GM21619 (cell line): Measurements from ENCODE around the gene HDAC7.

Source experiments
- ATAC-seq: cut with Tn5 transposase; IDR thresholded peaks from one replicate; pipeline ENCODE4 v1.9.1; 2021; ENCODE audit not compliant: unreplicated experiment

The HDAC7 gene

DNA sequence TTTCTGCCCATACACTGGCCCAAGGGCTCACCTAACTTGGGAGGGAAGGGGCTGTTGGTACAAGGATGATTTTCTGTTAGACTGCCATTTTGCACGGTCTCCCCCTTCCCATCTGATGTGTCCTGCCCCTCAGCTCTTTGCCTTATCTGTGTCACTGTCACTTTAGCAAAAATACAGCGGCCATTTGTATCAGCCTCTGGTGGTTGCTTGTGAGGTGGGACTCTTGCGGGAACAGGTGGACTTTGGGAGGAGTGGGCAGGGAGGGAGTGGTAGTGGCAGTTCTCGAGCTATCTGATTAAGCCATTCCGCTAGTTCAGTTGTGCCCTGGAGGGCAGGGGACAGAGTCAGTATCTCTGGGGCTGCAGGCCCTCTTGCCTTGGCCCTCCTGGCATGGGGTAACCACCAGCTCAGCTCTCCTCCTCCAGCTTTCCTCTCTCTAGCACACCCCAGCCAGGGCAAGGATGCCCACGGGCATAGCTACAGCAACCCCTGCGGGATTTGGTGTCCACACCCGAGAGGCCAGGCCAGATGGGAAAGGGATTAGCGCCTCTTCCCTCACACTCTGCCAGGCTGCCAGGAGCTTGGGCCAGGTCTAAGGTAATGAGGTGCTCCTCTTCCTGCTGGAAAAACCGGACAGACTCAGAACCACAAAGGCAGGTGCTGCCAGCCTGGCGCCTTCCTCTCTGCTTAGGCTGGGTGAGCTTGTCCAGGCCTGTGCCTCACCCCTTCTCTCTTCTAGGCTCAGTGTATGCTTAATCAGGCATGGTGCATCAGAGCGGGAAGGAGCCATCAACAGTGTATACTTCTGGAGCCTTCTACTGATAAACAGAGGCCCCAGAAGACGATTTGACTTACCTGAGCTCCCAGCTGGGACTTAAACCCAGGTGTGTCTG, 38.0 kb downstream of the HDAC7 start:
- ATAC-seq, result no peak

GRCh38 chr12:47779943-47780504, 39.7 kb downstream of the HDAC7 start:
- ATAC-seq, result no peak

GRCh38 chr12:47779301-47779942, 40.3 kb downstream of the HDAC7 start:
- peak; percentile 81 for ATAC-seq

DNA sequence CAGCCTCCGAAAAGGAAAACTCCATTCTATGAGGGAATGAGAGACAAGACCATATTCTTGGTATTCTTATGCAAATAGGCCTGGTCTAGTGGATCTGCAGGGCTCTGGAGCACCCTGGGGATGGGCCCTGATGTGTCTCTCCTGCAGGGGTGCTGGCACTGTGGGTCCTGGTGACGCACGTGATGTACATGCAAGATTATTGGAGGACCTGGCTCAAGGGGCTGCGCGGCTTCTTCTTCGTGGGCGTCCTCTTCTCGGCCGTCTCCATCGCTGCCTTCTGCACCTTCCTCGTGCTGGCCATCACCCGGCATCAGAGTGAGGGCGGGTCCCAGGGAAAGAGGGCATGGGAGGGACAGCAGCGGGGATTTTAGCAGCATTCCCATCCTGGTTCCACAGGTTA, 40.8 kb downstream of the HDAC7 start:
- no peak for ATAC-seq

DNA sequence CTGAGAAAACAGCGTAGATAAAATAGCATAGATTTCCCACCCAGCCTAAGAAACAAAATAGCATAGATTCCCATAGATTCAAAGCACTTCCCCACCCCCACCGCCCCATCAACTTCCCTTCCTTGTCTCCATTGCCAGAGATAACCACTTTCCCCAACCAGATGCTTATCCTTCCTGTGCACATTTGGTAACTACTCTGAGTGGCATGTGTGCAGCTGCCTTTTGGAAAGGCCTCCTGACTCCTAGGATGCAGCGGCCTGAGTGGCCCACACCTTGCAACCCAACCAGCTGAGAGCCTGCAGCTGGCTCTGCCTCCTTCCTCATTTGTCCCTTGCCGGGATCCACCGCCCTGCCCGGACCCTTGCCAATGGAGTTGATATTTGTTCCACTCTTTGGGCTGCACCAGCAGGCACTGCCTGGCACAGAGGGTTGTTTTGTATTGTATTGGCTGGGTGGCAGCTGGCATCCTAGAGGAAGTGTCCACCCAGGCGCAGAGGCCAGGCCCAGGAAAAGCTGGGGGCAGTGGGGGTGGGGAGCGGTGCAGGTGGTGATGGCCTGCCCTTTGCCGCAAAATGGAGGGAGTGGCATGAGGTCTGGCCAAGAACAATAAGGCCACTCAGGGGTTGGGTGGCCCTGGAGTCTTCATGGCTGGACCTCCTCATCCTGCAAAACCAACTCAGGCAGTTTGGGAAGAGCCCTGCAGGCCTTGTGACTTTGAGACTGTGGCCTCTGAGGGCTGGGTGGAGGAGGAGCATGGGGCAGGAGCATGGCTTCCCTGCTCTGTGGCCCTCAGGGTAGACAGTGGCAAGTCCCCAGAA, 41.8 kb downstream of the HDAC7 start:
- no peak for ATAC-seq

GRCh38 chr12:47777151-47777550, 42.6 kb downstream of the HDAC7 start:
- ATAC-seq, result no peak

- no peak for ATAC-seq
These were observed 43.1 kb downstream of the HDAC7 start for GRCh38 chr12:47776471-47777143.

- ATAC-seq, result no peak
These were observed 44.4 kb downstream of the HDAC7 start for GRCh38 chr12:47775100-47775911.

GRCh38 chr12:47774663-47775062, 45.0 kb downstream of the HDAC7 start:
- no peak for ATAC-seq

DNA sequence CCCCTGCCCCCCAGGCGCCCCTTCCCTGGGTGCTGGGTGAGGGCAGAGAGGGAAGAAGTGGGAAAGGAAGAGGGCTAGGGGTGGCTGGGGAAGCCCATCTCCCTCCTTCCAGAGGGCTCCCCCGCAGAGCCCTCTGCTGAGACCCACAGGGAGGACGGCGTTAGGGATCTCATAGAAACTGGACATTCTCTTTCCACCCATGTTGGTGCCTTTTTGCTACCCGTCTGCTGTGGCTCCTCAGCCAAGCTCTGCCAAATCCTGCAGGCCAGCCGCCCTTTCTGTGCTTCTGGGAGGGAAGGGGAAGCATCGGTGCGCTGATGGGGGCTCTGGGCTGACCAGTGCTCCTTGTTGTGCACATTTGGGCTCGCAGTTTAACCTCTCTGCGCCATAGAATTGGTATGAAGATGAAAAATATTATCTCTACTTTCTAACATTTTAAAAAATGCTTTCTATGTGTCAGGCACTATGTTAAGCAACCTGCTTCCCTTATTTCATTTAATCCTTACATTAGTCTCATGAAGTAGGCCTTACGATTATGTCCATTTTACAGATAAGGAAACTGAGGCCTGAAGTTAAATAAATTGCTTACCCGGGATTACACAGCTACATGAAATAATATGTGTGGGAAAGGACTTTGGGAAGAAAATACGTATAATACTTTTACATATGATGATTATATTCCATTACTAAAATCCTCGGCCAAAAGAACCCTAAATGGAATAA, 45.7 kb downstream of the HDAC7 start:
- ATAC-seq, result no peak

DNA sequence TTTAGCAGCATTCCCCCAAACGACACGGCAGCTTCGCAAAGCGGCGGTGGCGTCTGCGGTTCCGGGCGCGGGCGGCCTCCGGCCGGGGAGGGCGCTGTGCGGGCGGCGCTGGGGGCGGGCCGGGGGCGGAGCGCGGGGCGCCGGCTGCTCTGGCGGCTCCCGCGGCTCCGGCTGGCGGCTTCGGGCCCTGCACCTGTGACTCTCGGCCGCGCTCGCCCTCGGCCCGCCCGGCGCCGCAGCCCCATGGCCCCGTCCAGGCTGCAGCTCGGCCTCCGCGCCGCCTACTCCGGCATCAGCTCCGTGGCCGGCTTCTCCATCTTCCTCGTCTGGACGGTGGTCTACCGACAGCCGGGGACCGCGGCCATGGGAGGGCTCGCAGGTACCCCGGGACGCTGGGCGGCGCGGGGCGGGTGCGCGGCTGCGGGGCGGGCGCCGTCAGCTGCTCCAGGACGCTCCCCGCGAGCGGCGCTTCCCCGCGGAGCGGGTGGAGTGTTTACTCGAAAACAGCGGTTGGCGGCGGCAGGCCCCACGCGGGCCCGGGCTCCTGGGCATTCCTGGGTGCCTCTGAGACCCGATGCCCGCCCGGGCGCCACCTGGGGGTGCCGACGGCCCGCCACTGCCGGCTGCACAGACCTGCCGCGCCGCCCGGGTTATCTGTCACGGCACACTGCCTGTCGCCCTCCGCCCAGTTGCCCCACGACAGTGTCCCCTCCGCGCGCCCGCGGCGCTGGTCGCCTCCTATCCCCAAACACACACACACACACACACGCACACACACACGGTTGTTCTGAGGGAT, 46.4 kb downstream of the HDAC7 start, which contains the start of gene SLC48A1:
Gene SLC48A1, plus strand, starts transcription at position 177 of the 796 bp plus-strand sequence. Its CDS starts 67 bp downstream, at position 244.
- ATAC-seq, result peak; percentile 81

GRCh38 chr12:47772738-47773061, 47.0 kb downstream of the HDAC7 start:
- no peak for ATAC-seq

DNA sequence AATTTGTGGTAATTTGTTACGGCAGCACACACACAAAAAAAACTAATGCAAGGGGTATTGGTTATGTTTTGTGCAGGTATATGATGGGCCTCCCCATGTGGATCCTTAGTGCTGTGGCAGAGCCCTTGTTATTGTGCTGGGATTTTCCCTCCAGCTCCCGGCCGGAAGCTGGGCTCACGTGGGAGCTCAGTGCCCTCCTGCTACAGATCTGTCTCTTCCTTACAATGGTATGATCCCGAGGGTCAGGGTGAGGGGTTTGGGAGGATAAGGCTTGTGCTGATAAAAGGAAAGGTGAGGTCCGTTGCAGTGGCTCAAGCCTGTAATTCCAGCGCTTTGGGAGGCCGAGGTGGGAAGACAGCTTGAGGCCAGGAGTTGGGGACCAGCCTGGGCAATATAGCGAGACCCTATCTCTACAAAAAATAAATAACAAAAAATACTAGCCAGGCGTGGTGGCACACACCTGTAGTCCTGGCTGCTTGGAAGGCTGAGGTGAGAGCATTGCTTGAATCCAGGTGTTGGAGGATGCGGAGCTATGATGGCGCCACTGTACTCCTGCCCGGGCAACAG, 47.5 kb downstream of the HDAC7 start:
- ATAC-seq, result no peak

DNA sequence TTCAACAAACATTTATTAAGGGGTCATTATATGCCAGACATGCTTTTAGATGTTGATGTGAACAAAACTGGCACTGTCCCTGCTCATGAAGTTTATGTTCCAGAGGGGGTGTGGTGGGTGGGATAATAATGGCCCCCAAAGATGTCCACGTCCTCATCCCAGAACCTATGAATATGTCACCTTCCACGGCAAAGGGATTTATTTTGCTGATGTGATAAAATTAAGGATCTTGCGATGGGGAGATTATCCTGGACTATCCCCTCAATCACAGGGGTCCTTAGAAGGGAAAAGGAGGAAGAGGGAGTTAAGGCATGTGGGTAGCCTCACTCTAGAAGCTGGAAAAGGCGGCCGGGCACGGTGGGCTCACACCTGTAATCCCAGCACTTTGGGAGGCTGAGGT, 48.4 kb downstream of the HDAC7 start:
- no peak for ATAC-seq

- no peak for ATAC-seq
These were observed 49.5 kb downstream of the HDAC7 start for GRCh38 chr12:47770086-47770726.

DNA sequence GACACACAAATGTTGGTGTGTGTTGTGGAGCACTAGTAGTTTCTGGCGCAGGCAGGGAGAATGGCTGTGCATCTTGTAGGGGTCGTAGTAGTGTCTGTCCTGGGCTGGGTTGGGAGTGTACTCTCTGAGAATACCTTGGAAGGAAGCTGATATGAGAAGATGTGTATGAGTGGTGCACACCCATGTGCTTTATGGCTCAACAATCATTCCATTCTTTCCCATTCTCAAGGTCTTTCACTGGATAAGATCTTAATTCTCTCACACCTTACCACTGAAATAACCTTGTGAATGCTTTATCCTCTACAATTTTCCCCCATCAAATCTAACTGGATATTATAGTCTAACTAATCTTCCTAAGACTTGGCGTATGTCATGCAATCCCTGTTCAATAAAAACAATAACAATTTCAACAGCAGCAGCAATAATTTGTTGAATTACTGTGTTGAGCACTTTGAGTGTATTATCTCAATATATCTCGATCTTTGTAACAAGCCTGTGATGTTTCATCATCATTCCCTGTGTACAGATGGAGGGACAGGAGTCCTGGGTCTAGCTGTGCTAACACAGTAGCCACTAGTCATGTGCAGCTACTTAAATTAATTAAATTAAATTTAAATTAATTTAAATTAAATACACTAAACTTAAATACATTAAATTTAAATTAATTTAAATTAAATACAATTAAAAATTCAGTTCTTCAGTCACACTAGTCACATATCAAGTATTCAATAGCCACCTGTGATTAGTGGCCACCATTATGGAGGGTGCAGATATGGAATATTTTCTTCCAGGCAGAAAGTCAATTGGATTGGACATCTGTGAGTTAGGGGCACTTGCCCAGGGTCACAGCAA, 50.2 kb downstream of the HDAC7 start:
- ATAC-seq, result no peak
